WERI-Rb-1 (cell line): Measurements from ENCODE around the gene OR4C5.
"Not testable (repeated sequence)": the region's sequence is repeated elsewhere in the genome, so short reads cannot be mapped to it uniquely, and the experiment has no call there.

Experiments
- DNase-seq: peaks from one replicate; pipeline ENCODE4 v3.0.0-alpha.2; 2020
- H3K27ac ChIP-seq: fragments of 250-450 bp; sonication (Bioruptor Pico); 2 replicates; pipeline ENCODE4 v1.5.1; 2020; ENCODE audit warnings: mild to moderate bottlenecking, moderate library complexity
- H3K27me3 ChIP-seq: fragments of 250-450 bp; sonication (Bioruptor Pico); 2 replicates; pipeline ENCODE4 v1.5.1; 2021; ENCODE audit warnings: mild to moderate bottlenecking, low read depth, moderate library complexity; ENCODE audit not compliant: insufficient read depth, severe bottlenecking
- H3K36me3 ChIP-seq: fragments of 250-450 bp; sonication (Bioruptor Pico); 2 replicates; pipeline ENCODE4 v1.5.1; 2020; ENCODE audit warnings: mild to moderate bottlenecking, moderate library complexity
- H3K4me3 ChIP-seq: 2 replicates; pipeline ENCODE4 v1.5.1; 2011; ENCODE audit warnings: low read depth, mild to moderate bottlenecking, control low read depth, low read length
- H3K9me3 ChIP-seq: fragments of 250-450 bp; sonication (Bioruptor Pico); 2 replicates; pipeline ENCODE4 v1.5.1; 2021; ENCODE audit warnings: mild to moderate bottlenecking, moderate library complexity; ENCODE audit not compliant: severe bottlenecking
- CTCF ChIP-seq: IDR thresholded peaks from 2 replicates; pipeline ENCODE4 v1.5.1; 2011; ENCODE audit warnings: low read depth, mild to moderate bottlenecking, control low read depth, inconsistent platforms, low read length

Gene OR4C5

GRCh38 chr11:48366365-48366764 lies at the start of gene OR4C5:
Gene OR4C5, minus strand, starts transcription at chr11:48366465. Its CDS starts 0 bp downstream, at chr11:48366465.
- no peak for DNase-seq
- H3K36me3 ChIP-seq: no peaks in the 10 kb centered on the region
- H3K27ac ChIP-seq: no peak within 1 kb of the TSS
- no peaks in the 10 kb centered on the region for H3K9me3 ChIP-seq
- TF ChIP-seq CTCF: no peak
- no peak within 1 kb of the TSS for H3K4me3 ChIP-seq
- no peaks in the 10 kb centered on the region for H3K27me3 ChIP-seq

- Histone ChIP-seq H3K27ac (no peak overlapping the region), H3K4me3 (no peak overlapping the region), H3K36me3 (no peaks in the 10 kb centered on the region), H3K9me3 (no peaks in the 10 kb centered on the region), H3K27me3 (no peaks in the 10 kb centered on the region)
- DNase-seq: peak; percentile 12
- peak; percentile 65 for TF ChIP-seq CTCF
These were observed 18.4 kb upstream of the OR4C5 start for GRCh38 chr11:48384670-48385069.

DNA sequence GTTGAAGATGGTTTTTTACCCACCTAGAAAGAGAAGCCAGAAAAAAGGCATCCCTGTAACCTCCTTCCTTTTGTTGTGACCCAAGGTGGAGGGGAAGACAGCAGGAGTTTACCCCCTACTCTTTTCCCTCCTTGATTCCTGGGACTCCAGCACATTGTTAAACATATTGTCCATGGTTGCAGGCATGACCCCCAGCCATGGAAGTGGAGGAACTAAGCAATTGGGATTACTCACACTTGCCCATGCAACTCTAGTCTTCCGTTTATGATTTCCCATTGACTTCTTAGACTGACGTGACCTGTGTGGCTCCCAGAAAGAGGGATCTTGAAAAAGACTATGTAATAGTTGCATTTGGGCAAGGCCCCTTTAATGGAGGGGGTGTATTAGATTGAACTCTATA lies 17.9 kb upstream of the OR4C5 start:
- not testable (repeated sequence) for H3K9me3 ChIP-seq, H3K27ac ChIP-seq, DNase-seq, H3K4me3 ChIP-seq, H3K36me3 ChIP-seq, H3K27me3 ChIP-seq

DNA sequence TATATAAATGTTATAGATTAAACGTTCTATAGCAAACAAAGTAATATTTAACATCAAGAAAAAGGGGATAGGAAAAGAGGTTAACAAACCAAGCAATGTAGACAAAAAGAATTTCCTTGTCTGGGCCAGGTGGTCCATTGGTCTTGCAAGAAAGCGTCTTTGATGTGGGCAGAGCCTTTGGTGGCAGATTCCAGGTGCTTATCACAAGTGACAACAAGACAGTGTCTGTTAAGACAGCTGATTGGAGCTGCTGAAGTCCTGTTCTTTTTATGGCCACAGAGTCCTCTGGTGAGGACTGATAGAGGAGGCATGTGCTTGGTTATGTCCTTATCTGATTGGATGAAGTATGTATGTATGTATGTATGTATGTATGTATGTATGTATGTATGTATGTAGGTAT lies 5.0 kb downstream of the OR4C5 start:
- DNase-seq, H3K36me3 ChIP-seq, H3K27ac ChIP-seq, H3K27me3 ChIP-seq, H3K4me3 ChIP-seq, H3K9me3 ChIP-seq: not testable (repeated sequence)

DNA sequence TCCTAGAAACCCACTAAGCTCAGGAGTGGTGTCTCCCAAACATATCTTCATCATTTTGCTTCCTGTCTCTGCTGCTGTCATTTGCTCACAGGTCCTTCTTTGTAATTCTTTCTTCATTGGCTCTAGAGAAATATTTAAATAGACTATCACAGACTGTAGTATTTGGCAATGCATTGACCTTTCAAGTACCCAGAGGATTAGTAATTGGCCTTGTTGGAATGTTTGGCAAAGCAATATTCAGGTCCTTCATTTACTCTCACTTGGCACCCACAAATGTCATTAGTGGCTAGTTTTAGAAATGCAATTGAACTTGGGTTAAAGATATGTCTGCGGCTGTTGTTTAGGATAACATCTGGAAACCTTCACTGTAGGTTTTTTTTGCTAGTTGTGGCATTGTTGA lies 11.6 kb downstream of the OR4C5 start:
- no peak for TF ChIP-seq CTCF
- Histone ChIP-seq H3K4me3 (no peak overlapping the region), H3K27ac (no peak overlapping the region), H3K9me3 (no peaks in the 10 kb centered on the region), H3K27me3 (no peaks in the 10 kb centered on the region), H3K36me3 (no peaks in the 10 kb centered on the region)
- no peak for DNase-seq

DNA sequence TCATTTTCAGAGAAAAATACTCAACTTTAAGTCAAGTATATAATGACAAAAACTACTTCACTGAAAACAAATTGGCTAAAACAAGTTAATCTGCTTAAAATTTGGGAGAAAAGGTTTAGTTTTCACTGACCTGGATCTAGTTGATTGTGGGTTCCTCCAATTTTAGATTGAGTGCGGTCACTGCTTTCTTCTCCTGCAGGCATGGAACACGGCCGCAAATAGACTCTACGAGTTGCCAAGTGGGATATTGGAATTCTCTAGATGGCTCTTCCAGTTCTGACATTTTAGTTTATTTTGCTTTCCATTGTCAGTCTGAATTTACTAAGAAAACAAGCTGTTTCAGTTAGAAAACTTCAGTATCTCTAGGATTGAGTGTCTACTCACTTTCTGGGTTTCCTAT lies 12.3 kb downstream of the OR4C5 start:
- no peaks in the 10 kb centered on the region for H3K36me3 ChIP-seq
- no peaks in the 10 kb centered on the region for H3K9me3 ChIP-seq

DNA sequence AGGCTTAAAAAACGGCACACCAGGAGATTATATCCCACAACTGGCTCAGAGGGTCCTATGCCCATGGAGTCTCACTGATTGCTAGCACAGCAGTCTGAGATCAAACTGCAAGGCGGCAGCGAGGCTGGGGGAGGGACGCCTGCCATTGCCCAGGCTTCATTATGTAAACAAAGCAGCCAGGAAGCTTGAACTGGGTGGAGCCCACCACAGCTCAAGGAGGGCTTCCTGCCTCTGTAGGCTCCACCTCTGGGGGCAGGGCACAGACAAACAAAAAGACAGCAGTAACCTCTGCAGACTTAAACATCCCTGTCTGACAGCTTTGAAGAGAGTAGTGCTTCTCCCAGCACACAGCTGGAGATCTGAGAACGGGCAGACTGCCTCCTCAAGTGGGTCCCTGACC lies 20.0 kb downstream of the OR4C5 start:
- not testable (repeated sequence) for H3K36me3 ChIP-seq, H3K27me3 ChIP-seq, H3K4me3 ChIP-seq, H3K9me3 ChIP-seq, H3K27ac ChIP-seq, DNase-seq

More for the DNA sequence above, 12.3 kb downstream of the OR4C5 start:
- DNase-seq: no peak
- H3K27ac ChIP-seq: no peak overlapping the region
- TF ChIP-seq CTCF: no peak
- H3K4me3 ChIP-seq: no peak overlapping the region
- H3K27me3 ChIP-seq: no peaks in the 10 kb centered on the region

DNA sequence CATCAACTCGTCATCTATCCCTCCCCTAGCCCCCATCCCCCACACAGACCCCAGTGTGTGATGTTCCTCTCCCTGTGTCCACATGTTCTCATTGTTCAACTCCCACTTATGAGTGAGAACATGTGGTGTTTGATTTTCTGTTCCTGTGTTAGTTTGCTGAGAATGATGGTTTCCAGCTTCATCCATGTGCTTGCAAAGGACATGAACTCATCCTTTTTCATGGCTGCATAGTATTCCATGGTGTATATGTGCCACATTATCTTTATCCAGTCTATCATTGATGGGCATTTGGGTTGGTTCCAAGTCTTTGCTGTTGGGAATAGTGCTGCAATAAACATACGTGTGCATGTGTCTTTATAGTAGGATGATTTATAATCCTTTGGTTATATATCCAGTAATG lies 23.8 kb downstream of the OR4C5 start:
- H3K9me3 ChIP-seq, DNase-seq, H3K36me3 ChIP-seq, H3K27ac ChIP-seq, H3K4me3 ChIP-seq, H3K27me3 ChIP-seq: not testable (repeated sequence)
